Left lung (tissue), 10 donors: Measurements from ENCODE around the gene ITGA11. TPM values are rescaled to one million over a fixed set of nuclear protein-coding genes. Genes with fewer than 3 reads are reported as not detected.

Experiments used
- ATAC-seq: fragments of 200-7000 bp; cut with Tn5 transposase; one replicate; pipeline ENCODE4 v1.9.1; 2020; ENCODE audit warnings: moderate library complexity
- DNase-seq, 4 donors: peaks; one replicate each; pipeline ENCODE4 v3.0.0-alpha.2; 2013 to 2020
- H3K27ac ChIP-seq, 2 donors: fragments of 200-600 bp; sonication (generic) in 1 of 2; one replicate each; pipeline versions ENCODE4 v1.5.0 to v1.8.0; 2020 to 2021
- H3K27me3 ChIP-seq, 2 donors: fragments of 200-600 bp; sonication (generic) in 1 of 2; one replicate each; pipeline versions ENCODE4 v1.5.0 to v1.8.0; 2020 to 2021
- H3K36me3 ChIP-seq, 2 donors: fragments of 200-600 bp; sonication (generic) in 1 of 2; one replicate each; pipeline versions ENCODE4 v1.5.0 to v1.8.0; 2020 to 2021
- H3K4me1 ChIP-seq, 2 donors: fragments of 200-600 bp; one replicate each; pipeline ENCODE4 v1.8.0; 2021
- H3K4me3 ChIP-seq, 2 donors: fragments of 200-600 bp; sonication (generic) in 1 of 2; one replicate each; pipeline versions ENCODE4 v1.5.0 to v1.8.0; 2020 to 2021; ENCODE audit warnings: mild to moderate bottlenecking in 1 of 2
- H3K9me3 ChIP-seq, 2 donors: fragments of 200-600 bp; sonication (generic) in 1 of 2; one replicate each; pipeline versions ENCODE4 v1.5.0 to v1.8.0; 2020 to 2021
- intact Hi-C, 2 donors: fragments of 100-400 bp; cut with DNase I; formaldehyde crosslinking; loops; one replicate each; pipeline versions ENCODE4 v1.11.2 to v1.14.2; 2022
- polyA plus RNA-seq, 6 donors: library from polyadenylated mRNA; unstranded; fragments of 120-200 nt; gene quantifications; one replicate each; pipeline ENCODE4 v1.2.1, GENCODE V29; 2013; ENCODE audit not compliant: insufficient read length in 6 of 6
- total RNA-seq, 2 donors: library from RNA; stranded (reverse); fragmentation: NEBNext Ultra II Directional; extraction: Animal tissue kit (Norgen Biotek cat#: 25700); gene quantifications; one replicate each; pipeline ENCODE4 v1.2.1, GENCODE V29; 2021
- TF ChIP-seq, protein P1 (sequence below), 2 donors: fragments of 200-600 bp; sonication (generic) in 1 of 2; IDR thresholded peaks; one replicate each; pipeline versions ENCODE4 v1.5.0 to v1.8.0; 2021; ENCODE audit warnings: antibody characterized with exemption in 2 of 2
- donor health status: DM: no; HTN: yes; CAD: no.
- donor health status: DM: no; HTN: no; CAD: no.

ITGA11 gene
- total and polyA plus RNA-seq, 8 donors = 1.1 to 7.3 (median 1.8) TPM

DNA sequence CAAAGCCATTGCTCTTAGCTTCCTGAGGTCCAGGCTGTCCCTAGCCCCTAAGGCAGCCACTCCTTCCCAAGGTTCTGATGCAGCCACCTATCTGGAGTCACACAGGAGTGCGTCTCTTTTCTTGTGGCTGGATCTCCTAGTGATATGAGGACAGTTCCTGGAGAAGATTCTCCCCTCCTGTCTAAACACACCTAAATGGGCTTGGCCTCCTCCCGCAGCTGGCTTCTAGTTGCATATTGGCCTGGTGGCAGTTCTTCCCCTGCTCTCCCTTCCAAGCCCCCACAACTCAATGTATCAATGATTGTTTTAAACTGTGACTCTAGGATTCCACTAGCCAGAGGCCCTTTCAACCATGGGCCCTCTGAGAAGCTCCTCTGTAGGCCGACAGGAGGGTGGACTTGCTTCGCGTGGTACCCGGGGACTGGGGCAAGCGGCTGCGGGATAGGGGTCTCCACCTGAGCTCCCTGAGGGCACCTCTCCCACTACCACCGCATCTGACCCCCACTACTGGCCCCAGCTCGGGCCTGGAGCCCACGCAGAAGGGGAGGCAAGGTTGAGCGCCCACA lies 1.4 kb downstream of the ITGA11 start:
- TF ChIP-seq, protein P1, sequence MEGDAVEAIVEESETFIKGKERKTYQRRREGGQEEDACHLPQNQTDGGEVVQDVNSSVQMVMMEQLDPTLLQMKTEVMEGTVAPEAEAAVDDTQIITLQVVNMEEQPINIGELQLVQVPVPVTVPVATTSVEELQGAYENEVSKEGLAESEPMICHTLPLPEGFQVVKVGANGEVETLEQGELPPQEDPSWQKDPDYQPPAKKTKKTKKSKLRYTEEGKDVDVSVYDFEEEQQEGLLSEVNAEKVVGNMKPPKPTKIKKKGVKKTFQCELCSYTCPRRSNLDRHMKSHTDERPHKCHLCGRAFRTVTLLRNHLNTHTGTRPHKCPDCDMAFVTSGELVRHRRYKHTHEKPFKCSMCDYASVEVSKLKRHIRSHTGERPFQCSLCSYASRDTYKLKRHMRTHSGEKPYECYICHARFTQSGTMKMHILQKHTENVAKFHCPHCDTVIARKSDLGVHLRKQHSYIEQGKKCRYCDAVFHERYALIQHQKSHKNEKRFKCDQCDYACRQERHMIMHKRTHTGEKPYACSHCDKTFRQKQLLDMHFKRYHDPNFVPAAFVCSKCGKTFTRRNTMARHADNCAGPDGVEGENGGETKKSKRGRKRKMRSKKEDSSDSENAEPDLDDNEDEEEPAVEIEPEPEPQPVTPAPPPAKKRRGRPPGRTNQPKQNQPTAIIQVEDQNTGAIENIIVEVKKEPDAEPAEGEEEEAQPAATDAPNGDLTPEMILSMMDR (IDR thresholded peaks at IDR 0.05) = no peak
- no peak for DNase-seq
- H3K27ac ChIP-seq = no peak overlapping the region
- intact Hi-C loops = no loop called here
- H3K4me1 ChIP-seq = peaks cover 3 to 13% of the 10 kb centered on the region in 2 donors
- no peaks in the 10 kb centered on the region for H3K9me3 ChIP-seq
- ATAC-seq = no peak
- peaks cover 39 to 70% of the 10 kb centered on the region in 2 donors for H3K27me3 ChIP-seq
- H3K4me3 ChIP-seq = peak overlapping the region; percentile 20 to 24
- H3K36me3 ChIP-seq = no peaks in the 10 kb centered on the region

DNA sequence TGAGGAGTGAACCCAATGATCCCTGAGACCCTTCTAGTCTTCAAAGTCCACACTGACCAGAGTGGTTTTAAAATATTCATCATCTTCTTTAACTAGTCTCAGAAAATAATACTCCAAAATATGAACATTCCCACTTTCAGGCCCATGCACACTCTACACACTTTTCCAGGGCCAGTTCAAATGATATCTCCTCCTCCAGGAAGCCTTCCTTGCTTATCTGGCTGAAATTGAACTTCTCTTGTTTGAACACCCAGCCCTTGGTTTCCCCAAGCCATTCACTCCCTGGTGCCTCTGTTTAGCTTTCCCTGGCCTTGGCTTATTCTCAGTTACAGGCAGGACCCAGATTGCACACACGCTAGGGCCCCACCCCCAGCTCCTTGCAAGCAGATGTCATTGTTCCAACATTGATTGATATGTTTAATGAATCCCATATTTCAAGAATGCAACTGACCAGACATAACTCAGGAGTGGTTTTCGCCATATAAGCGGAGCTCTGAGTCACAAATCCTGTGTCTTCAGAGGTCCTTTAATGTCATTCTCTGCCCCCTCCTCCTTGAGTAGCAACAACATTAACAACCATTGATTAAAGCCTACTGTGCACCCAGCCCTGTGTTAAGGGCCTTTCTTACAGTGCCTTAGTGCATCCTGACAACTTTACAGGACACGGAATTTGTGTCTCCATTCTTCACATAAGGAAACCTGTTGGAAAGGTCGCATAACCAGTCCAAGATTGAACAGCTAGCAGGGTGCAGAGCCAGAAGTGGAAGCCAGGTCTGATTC lies 2.1 kb downstream of the ITGA11 start:
- ATAC-seq = no peak
- H3K27me3 ChIP-seq = peaks cover 39 to 66% of the 10 kb centered on the region in 2 donors
- TF ChIP-seq, protein P1 (IDR thresholded peaks at IDR 0.05) = no peak
- H3K9me3 ChIP-seq = no peaks in the 10 kb centered on the region
- no peak overlapping the region for H3K4me3 ChIP-seq
- DNase-seq = no peak
- peaks cover 3 to 13% of the 10 kb centered on the region in 2 donors for H3K4me1 ChIP-seq
- no peaks in the 10 kb centered on the region for H3K36me3 ChIP-seq
- intact Hi-C loops = no loop called here
- H3K27ac ChIP-seq = no peak overlapping the region

DNA sequence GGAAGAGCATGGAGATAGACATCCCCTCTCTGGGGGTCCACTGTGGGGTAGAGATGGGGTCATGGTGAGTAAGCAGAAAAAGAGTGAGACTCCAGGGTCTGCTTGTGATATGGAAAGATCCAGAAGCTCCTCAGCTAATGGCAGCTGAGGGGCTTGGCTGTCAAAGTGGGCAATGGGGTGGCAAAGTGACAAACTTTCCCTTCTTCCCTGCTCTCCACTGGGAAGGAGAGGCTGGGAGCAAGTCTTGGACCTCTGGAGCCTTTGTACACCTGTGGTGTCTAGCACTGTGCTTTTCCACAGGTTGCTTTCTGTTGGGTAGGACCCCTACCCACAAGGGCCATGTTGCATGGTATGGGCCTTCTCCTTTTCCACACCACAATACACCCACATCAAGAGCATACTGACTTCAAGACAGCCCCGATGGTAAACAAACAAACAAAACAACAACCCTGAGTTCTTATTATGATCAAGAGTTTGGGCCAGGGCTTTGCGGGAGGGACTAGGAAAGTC lies 3.5 kb downstream of the ITGA11 start:
- H3K4me3 ChIP-seq = no peak overlapping the region
- peaks cover 34 to 52% of the 10 kb centered on the region in 2 donors for H3K27me3 ChIP-seq
- intact Hi-C loops = no loop called here
- ATAC-seq = no peak
- no peak for DNase-seq
- TF ChIP-seq, protein P1 (IDR thresholded peaks at IDR 0.05) = no peak
- peaks cover 3 to 13% of the 10 kb centered on the region in 2 donors for H3K4me1 ChIP-seq
- no peaks in the 10 kb centered on the region for H3K9me3 ChIP-seq
- no peaks in the 10 kb centered on the region for H3K36me3 ChIP-seq
- no peak overlapping the region for H3K27ac ChIP-seq

DNA sequence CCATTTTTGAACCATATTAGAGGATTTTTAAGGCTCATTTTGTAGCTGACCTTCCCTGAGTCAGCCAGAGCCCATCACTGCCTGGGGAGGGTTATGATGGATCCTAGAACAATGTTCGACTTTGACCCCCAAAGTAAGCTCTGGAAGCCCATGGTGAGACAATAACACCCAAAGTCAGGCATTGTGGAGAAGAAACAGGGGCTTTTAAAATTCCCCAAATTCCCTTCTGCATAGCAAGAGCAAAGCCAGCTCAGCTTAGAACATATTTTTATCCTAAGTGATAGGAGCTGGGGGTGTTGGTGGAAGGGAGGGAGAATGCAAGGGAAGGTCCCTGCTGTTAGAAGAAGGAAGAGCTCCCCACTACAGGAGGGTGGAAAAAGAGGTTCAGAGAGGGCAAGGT lies 4.0 kb downstream of the ITGA11 start:
- intact Hi-C loops = no loop called here
- peaks cover 33 to 49% of the 10 kb centered on the region in 2 donors for H3K27me3 ChIP-seq
- H3K4me3 ChIP-seq = no peak overlapping the region
- no peaks in the 10 kb centered on the region for H3K9me3 ChIP-seq
- DNase-seq (no peak), ATAC-seq (no peak)
- TF ChIP-seq, protein P1 (IDR thresholded peaks at IDR 0.05) = no peak
- no peaks in the 10 kb centered on the region for H3K36me3 ChIP-seq
- no peak overlapping the region for H3K27ac ChIP-seq
- peaks cover 3 to 13% of the 10 kb centered on the region in 2 donors for H3K4me1 ChIP-seq

DNA sequence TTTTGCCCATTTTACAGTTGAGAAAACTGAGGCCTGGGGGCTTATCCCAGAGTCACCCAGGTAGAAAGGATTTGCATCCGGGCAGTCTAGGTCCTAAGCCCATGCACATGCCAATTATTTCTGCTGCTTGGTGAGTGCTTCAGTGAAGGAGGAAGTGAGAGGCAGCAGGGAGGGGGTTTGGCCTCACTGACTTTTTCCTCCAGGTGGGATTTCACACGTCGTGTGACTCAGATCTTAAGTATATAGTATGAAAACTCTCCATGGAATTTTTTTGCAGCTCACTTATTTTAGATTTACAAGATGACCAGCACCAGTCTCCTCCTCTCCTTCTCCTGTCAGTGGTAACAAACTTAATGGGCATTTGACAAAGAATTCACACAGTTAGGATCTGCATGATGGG lies 4.6 kb downstream of the ITGA11 start:
- intact Hi-C loops = no loop called here
- TF ChIP-seq, protein P1 (IDR thresholded peaks at IDR 0.05) = no peak
- Histone ChIP-seq H3K4me1 (peaks cover 3 to 13% of the 10 kb centered on the region in 2 donors), H3K36me3 (no peaks in the 10 kb centered on the region), H3K4me3 (no peak overlapping the region), H3K27me3 (peaks cover 27 to 43% of the 10 kb centered on the region in 2 donors), H3K27ac (no peak overlapping the region), H3K9me3 (no peaks in the 10 kb centered on the region)
- ATAC-seq (no peak), DNase-seq (no peak)
